H1 (cell line): ENCODE results near the gene GAS6. TPM values are rescaled to one million over a fixed set of nuclear protein-coding genes. Genes with fewer than 3 reads are reported as not detected.

Experiments used
- CTCF ChIA-PET: fragments of 300-600 bp; sonication (Branson Sonifier 250); formaldehyde crosslinking; loops from one replicate; lab custom pipeline; 2021; ENCODE audit not compliant: partially characterized antibody; lab: Charles Lee
- POLR2A ChIA-PET: fragments of 300-600 bp; sonication (Branson Sonifier 250); formaldehyde crosslinking; loops from one replicate; lab custom pipeline; 2021; ENCODE audit warnings: inconsistent platforms; ENCODE audit not compliant: partially characterized antibody; lab: Charles Lee
- DNase-seq, 2 experiments: peaks; one replicate each; pipeline versions ENCODE4 v3.0.0 to v3.0.0-alpha.2; 2010 to 2022; ENCODE audit warnings: low spot score in 2 of 2, low read depth in 1 of 2, mixed read lengths in 1 of 2
- FAIRE-seq: peaks from 2 replicates; lab custom pipeline; 2011; peaks lifted over from hg19 to GRCh38; lab: Jason Lieb, UNC
- H2AFZ ChIP-seq: 2 replicates; pipeline ENCODE4 v1.8.1; 2012; ENCODE audit warnings: low read length, inconsistent platforms
- H2AK5ac ChIP-seq: 2 replicates; pipeline ENCODE4 v1.6.1; 2013; ENCODE audit warnings: low read depth, low read length
- H2BK120ac ChIP-seq: replicated peaks from 2 replicates; pipeline ENCODE3; 2013; ENCODE audit warnings: low read depth, low read length, inconsistent platforms
- H2BK12ac ChIP-seq: 2 replicates; pipeline ENCODE4 v1.6.1; 2013; ENCODE audit warnings: low read depth, low read length
- H2BK15ac ChIP-seq: 2 replicates; pipeline ENCODE4 v1.6.1; 2013; ENCODE audit warnings: low read length
- H2BK20ac ChIP-seq: 2 replicates; pipeline ENCODE4 v1.6.1; 2013; ENCODE audit warnings: low read length
- H2BK5ac ChIP-seq: 2 replicates; pipeline ENCODE4 v1.6.1; 2013; ENCODE audit warnings: low read depth, low read length
- H3K14ac ChIP-seq: 2 replicates; pipeline ENCODE4 v1.6.1; 2013; ENCODE audit warnings: inconsistent platforms; ENCODE audit not compliant: insufficient read length
- H3K18ac ChIP-seq: 2 replicates; pipeline ENCODE4 v1.6.1; 2013; ENCODE audit warnings: low read length; ENCODE audit errors: extremely low read depth
- H3K23ac ChIP-seq: 2 replicates; pipeline ENCODE4 v1.6.1; 2013; ENCODE audit warnings: inconsistent platforms; ENCODE audit not compliant: insufficient read length
- H3K23me2 ChIP-seq: 2 replicates; pipeline ENCODE4 v1.6.1; 2013; ENCODE audit warnings: low read depth, low read length
- H3K27ac ChIP-seq: 2 replicates; pipeline ENCODE4 v1.6.1; 2011; ENCODE audit warnings: low read depth, low read length, inconsistent platforms
- H3K27me3 ChIP-seq, 4 experiments: replicated peaks in 1 of 4; 1 replicate in 1 of 4; 2 replicates in 3 of 4; pipeline versions ENCODE4 v1.6.1 to v1.8.1; 2011 to 2013; ENCODE audit warnings: low read length in 3 of 4, mild to moderate bottlenecking in 3 of 4, inconsistent platforms in 2 of 4, mixed read lengths in 2 of 4, moderate library complexity in 1 of 4; ENCODE audit not compliant: control insufficient read depth in 3 of 4, insufficient read depth in 3 of 4; ENCODE audit errors: extremely low read depth in 1 of 4
- H3K36me3 ChIP-seq, 4 experiments: 2 replicates each; pipeline versions ENCODE4 v1.6.1 to v1.8.1; 2011 to 2013; ENCODE audit warnings: mild to moderate bottlenecking in 4 of 4, low read length in 3 of 4, moderate library complexity in 2 of 4, control low read depth in 1 of 4, inconsistent platforms in 1 of 4; ENCODE audit not compliant: insufficient read depth in 4 of 4, control insufficient read depth in 2 of 4
- H3K4ac ChIP-seq: replicated peaks from 2 replicates; pipeline ENCODE3; 2013; ENCODE audit warnings: low read length, low read depth, mixed read lengths, inconsistent platforms; ENCODE audit not compliant: insufficient read length
- H3K4me1 ChIP-seq, 4 experiments: replicated peaks in 1 of 4; 1 replicate in 1 of 4; 2 replicates in 3 of 4; pipeline versions ENCODE4 v1.6.1 to v1.8.1; 2011 to 2013; ENCODE audit warnings: low read length in 3 of 4, inconsistent platforms in 2 of 4, mixed read lengths in 1 of 4; ENCODE audit not compliant: insufficient read depth in 4 of 4, control insufficient read depth in 3 of 4
- H3K4me2 ChIP-seq, 2 experiments: 2 replicates each; pipeline versions ENCODE4 v1.6.1 to v1.8.1; 2011 to 2013; ENCODE audit warnings: low read depth in 2 of 2, low read length in 2 of 2, control low read depth in 1 of 2, inconsistent platforms in 1 of 2, mild to moderate bottlenecking in 1 of 2; ENCODE audit not compliant: insufficient read depth in 1 of 2
- H3K4me3 ChIP-seq, 4 experiments: fragments of 200-600, 300-600 bp in 1 of 4; sonication (generic), shearing (Covaris generic), sonication (Bioruptor Twin) in 1 of 4; 2 replicates each; pipeline versions ENCODE4 v1.5.1 to v1.8.1; 2011 to 2016; ENCODE audit warnings: low read length in 4 of 4, low read depth in 3 of 4, control low read depth in 2 of 4, inconsistent platforms in 2 of 4, mild to moderate bottlenecking in 2 of 4, mixed read lengths in 1 of 4, moderate library complexity in 1 of 4; ENCODE audit not compliant: insufficient read depth in 2 of 4; ENCODE audit errors: extremely low read depth in 1 of 4
- H3K56ac ChIP-seq: replicated peaks from 2 replicates; pipeline ENCODE3; 2013; ENCODE audit warnings: low read depth, mild to moderate bottlenecking, mixed read lengths, low read length, inconsistent platforms; ENCODE audit not compliant: insufficient read length
- H3K79me1 ChIP-seq: 2 replicates; pipeline ENCODE4 v1.6.1; 2013; ENCODE audit warnings: low read depth, low read length, control low read depth
- H3K79me2 ChIP-seq, 2 experiments: 2 replicates each; pipeline versions ENCODE4 v1.6.1 to v1.8.1; 2012 to 2013; ENCODE audit warnings: low read length in 2 of 2, mild to moderate bottlenecking in 2 of 2, inconsistent platforms in 1 of 2; ENCODE audit not compliant: insufficient read depth in 2 of 2, control insufficient read depth in 1 of 2
- H3K9ac ChIP-seq, 4 experiments: replicated peaks in 1 of 4; 1 replicate in 1 of 4; 2 replicates in 3 of 4; pipeline versions ENCODE4 v1.6.1 to v1.8.1; 2011 to 2013; ENCODE audit warnings: low read depth in 3 of 4, low read length in 3 of 4, control low read depth in 2 of 4, mild to moderate bottlenecking in 2 of 4, moderate library complexity in 2 of 4, inconsistent platforms in 1 of 4; ENCODE audit errors: extremely low read depth in 1 of 4
- H3K9me3 ChIP-seq, 2 experiments: 2 replicates each; pipeline versions ENCODE4 v1.6.1 to v1.8.1; 2012 to 2013; ENCODE audit warnings: mild to moderate bottlenecking in 2 of 2, moderate library complexity in 2 of 2, control low read depth in 1 of 2, inconsistent platforms in 1 of 2, low read depth in 1 of 2, low read length in 1 of 2, mixed read lengths in 1 of 2; ENCODE audit not compliant: insufficient read depth in 2 of 2
- H4K20me1 ChIP-seq, 2 experiments: replicated peaks in 1 of 2; 2 replicates each; pipeline versions ENCODE3 to v1.8.1; 2011 to 2013; ENCODE audit warnings: inconsistent platforms in 2 of 2, low read length in 2 of 2, mild to moderate bottlenecking in 1 of 2; ENCODE audit not compliant: insufficient read depth in 2 of 2, control insufficient read depth in 1 of 2
- H4K5ac ChIP-seq: 2 replicates; pipeline ENCODE4 v1.6.1; 2013; ENCODE audit warnings: low read length, low read depth, mixed read lengths, inconsistent platforms; ENCODE audit not compliant: insufficient read length
- H4K8ac ChIP-seq: 2 replicates; pipeline ENCODE4 v1.8.0; 2013; ENCODE audit warnings: mild to moderate bottlenecking, moderate library complexity, low read length, inconsistent platforms; ENCODE audit not compliant: insufficient read depth; ENCODE audit errors: extremely low read depth
- H4K91ac ChIP-seq: replicated peaks from 2 replicates; pipeline ENCODE3; 2013; ENCODE audit warnings: low read length, mixed read lengths, inconsistent platforms; ENCODE audit not compliant: insufficient read length
- WGBS, 2 experiments: shearing (Covaris generic) in 1 of 2; methylation state at CpG; one replicate each; pipeline versions ENCODE4 v1.1.6 to v1.1.7; 2013 to 2015; ENCODE audit warnings: low lambda C conversion rate in 2 of 2, mixed read lengths in 2 of 2, inconsistent platforms in 1 of 2, low coverage in 1 of 2, missing lambda C conversion rate in 1 of 2; ENCODE audit not compliant: insufficient replicate concordance in 2 of 2, insufficient coverage in 1 of 2, insufficient read length in 1 of 2; ENCODE audit errors: extremely low coverage in 1 of 2, missing lambda C conversion rate in 1 of 2; 5-methylcytosine and 5-hydroxymethylcytosine counted together
- polyA plus RNA-seq, 7 experiments: library from polyadenylated mRNA; depleted of rRNA in 3 of 7; stranded (reverse) in 5 of 7; unstranded in 2 of 7; fragments of >200 nt in 5 of 7; fragments of 200-250 nt in 2 of 7; gene quantifications; 1 replicate in 5 of 7; 2 replicates in 1 of 7; 4 replicates in 1 of 7; pipeline versions ENCODE4 v1.2.1 to v1.2.3, GENCODE V29; 2011 to 2013; ENCODE audit warnings: missing spikeins in 2 of 7, mixed read lengths in 2 of 7
- total RNA-seq: library from RNA; stranded (reverse); fragmentation: NEBNext Ultra II Directional; extraction: Animal tissue kit (Norgen Biotek cat#: 25700); gene quantifications from 2 replicates; pipeline ENCODE4 v1.2.1, GENCODE V29; 2021

The GAS6 gene
- total and polyA plus RNA-seq, 2 of the 8 experiments (the other 6 are each of a cell fraction or from before 2014, with no cell fraction given) = 18.6 to 31.0 TPM

GRCh38 chr13:113883314-113883811 lies 19.5 kb upstream of the GAS6 start:
- 95% methylated on average over 25 of the region's 50 CpGs; no CpG with 5 or more reads in 1 of the 2 experiments for WGBS, 2 experiments
- Histone ChIP-seq H4K5ac (no peak overlapping the region), H2BK15ac (no peak overlapping the region), H3K9ac (no peak overlapping the region), H3K27me3 (no peaks in the 10 kb centered on the region), H3K9me3 (no peaks in the 10 kb centered on the region; a peak in 1 of 4 replicates), H2BK12ac (no peak overlapping the region; the same call in 1 of the 2 replicates), H2BK20ac (no peak overlapping the region), H2BK5ac (no peak overlapping the region; the same call in 1 of the 2 replicates), H2AFZ (no peak overlapping the region), H3K56ac (no peak overlapping the region), H3K23me2 (no peaks in the 10 kb centered on the region), H3K18ac (no peak overlapping the region), H3K4me3 (no peak overlapping the region), H4K8ac (no peak overlapping the region; the same call in 1 of the 2 replicates), H3K4me1 (peaks cover 0 to 2% (median 0%) of the 10 kb centered on the region in 4 experiments; a peak in 1 of 7 replicates), H2BK120ac (no peak overlapping the region), H3K27ac (no peak overlapping the region), H2AK5ac (no peak overlapping the region), H3K14ac (no peak overlapping the region), H3K4me2 (no peak overlapping the region), H3K36me3 (no peaks in the 10 kb centered on the region), H3K79me2 (no peaks in the 10 kb centered on the region), H4K20me1 (no peaks in the 10 kb centered on the region), H3K23ac (no peak overlapping the region), H4K91ac (no peak overlapping the region), H3K4ac (no peak overlapping the region), H3K79me1 (no peaks in the 10 kb centered on the region)
- FAIRE-seq (no peak), DNase-seq (no peak)
- CTCF ChIA-PET = no interaction called here
- POLR2A ChIA-PET = no interaction called here
